Measurements from ENCODE around the gene PSMC3. TPM values are rescaled to one million over a fixed set of nuclear protein-coding genes. Genes with fewer than 3 reads are reported as not detected.

The PSMC3 gene
- total and polyA plus RNA-seq, 9 of the 15 experiments (the other 6 are each of a cell fraction or from before 2014, with no cell fraction given): 44.3 to 324 (median 240) TPM

DNA sequence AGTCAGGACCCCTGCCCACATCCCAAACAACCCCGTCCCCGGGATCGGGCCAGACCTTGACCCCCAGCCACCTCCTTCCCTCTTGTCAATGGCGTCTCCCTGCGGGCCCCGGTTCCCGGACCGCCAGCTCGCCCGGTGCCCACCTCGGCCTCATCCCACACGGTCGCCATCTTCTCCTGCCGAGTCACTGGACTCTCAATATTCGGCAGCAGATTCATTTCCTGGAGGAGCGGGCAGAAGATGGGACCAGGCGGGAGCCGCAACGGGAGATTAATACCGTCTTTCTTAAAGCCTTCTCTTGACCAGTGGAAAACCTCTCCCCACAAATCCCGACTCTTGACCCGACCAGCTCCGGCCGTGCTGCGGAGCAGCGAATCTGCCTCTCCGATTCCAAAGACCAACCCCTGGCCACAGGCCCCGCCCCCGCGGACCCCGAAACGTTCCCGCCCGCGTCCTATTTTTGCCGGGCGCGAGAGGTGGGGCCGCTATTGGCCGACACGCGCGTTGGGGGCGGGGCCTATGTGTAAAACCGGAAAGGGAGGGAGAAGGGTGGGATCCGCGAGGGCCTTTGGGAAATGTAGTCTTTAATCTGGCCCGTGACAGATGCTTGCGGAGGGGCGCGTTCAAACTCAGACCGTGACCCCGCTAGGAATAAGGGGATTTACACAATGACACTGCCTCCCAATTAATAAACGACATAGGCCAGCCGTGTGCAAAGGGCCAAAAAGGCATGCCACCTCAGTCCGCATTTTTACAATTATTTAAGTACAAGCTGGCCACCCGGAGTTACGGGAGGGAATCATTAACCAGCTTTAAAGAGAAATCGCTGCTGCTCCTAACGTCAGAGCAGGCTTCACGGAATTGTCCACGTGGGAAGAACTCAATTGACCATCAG is at the start of gene PSMC3 (continued):
- TF ChIP-seq ZNF12 (CRISPR knock-in tag; IDR thresholded peaks at IDR 0.05) (no peak; the same call in none of the 2 replicates), ZNF830 (CRISPR knock-in tag; IDR thresholded peaks at IDR 0.05) (0 out of 2 replicates have a peak, but pooled peaks have one; percentile 52), ARID1B (IDR thresholded peaks at IDR 0.05) (peak; percentile 59), TBP (optimal IDR thresholded peaks at IDR 0.05; ENCODE audit: low read depth, low read length) (peak; percentile 94), PURB (CRISPR knock-in tag; IDR thresholded peaks at IDR 0.05; ENCODE audit: low read depth) (no peak), FOXP1 (CRISPR knock-in tag; IDR thresholded peaks at IDR 0.05) (peak; percentile 69; the same call in 1 of the 2 replicates), RHOXF2B (CRISPR knock-in tag; conservative IDR thresholded peaks at IDR 0.05) (0 out of 2 replicates have a peak, but pooled peaks have one; percentile 27), HDAC1 (IDR thresholded peaks at IDR 0.05) (peak in 1 of 2 experiments; percentile 82; a peak in 2 of 4 replicates), RAD21 (CRISPR knock-in tag; conservative IDR thresholded peaks at IDR 0.05 in 1 of 2, IDR thresholded peaks at IDR 0.05 in 1 of 2) (0 out of 4 replicates have a peak, but pooled peaks of 1 of the 2 experiments have one; percentile 13), HLTF (IDR thresholded peaks at IDR 0.05) (peak; percentile 82; the same call in 1 of the 2 replicates), PML (IDR thresholded peaks at IDR 0.05; ENCODE audit: low read length) (peak; percentile 84)
- TF ChIP-seq, protein P1, sequence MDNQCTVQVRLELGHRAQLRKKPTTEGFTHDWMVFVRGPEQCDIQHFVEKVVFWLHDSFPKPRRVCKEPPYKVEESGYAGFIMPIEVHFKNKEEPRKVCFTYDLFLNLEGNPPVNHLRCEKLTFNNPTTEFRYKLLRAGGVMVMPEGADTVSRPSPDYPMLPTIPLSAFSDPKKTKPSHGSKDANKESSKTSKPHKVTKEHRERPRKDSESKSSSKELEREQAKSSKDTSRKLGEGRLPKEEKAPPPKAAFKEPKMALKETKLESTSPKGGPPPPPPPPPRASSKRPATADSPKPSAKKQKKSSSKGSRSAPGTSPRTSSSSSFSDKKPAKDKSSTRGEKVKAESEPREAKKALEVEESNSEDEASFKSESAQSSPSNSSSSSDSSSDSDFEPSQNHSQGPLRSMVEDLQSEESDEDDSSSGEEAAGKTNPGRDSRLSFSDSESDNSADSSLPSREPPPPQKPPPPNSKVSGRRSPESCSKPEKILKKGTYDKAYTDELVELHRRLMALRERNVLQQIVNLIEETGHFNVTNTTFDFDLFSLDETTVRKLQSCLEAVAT (IDR thresholded peaks at IDR 0.05): 0 out of 4 replicates have a peak, but pooled peaks of 1 of the 2 experiments have one; percentile 47
- TF ChIP-seq, protein P2, sequence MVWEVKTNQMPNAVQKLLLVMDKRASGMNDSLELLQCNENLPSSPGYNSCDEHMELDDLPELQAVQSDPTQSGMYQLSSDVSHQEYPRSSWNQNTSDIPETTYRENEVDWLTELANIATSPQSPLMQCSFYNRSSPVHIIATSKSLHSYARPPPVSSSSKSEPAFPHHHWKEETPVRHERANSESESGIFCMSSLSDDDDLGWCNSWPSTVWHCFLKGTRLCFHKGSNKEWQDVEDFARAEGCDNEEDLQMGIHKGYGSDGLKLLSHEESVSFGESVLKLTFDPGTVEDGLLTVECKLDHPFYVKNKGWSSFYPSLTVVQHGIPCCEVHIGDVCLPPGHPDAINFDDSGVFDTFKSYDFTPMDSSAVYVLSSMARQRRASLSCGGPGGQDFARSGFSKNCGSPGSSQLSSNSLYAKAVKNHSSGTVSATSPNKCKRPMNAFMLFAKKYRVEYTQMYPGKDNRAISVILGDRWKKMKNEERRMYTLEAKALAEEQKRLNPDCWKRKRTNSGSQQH (CRISPR knock-in tag; IDR thresholded peaks at IDR 0.05): peak; percentile 81; the same call in 1 of the 2 replicates
- TF ChIP-seq, protein P3, sequence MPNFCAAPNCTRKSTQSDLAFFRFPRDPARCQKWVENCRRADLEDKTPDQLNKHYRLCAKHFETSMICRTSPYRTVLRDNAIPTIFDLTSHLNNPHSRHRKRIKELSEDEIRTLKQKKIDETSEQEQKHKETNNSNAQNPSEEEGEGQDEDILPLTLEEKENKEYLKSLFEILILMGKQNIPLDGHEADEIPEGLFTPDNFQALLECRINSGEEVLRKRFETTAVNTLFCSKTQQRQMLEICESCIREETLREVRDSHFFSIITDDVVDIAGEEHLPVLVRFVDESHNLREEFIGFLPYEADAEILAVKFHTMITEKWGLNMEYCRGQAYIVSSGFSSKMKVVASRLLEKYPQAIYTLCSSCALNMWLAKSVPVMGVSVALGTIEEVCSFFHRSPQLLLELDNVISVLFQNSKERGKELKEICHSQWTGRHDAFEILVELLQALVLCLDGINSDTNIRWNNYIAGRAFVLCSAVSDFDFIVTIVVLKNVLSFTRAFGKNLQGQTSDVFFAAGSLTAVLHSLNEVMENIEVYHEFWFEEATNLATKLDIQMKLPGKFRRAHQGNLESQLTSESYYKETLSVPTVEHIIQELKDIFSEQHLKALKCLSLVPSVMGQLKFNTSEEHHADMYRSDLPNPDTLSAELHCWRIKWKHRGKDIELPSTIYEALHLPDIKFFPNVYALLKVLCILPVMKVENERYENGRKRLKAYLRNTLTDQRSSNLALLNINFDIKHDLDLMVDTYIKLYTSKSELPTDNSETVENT (CRISPR knock-in tag; IDR thresholded peaks at IDR 0.05): peak; percentile 62; the same call in 1 of the 2 replicates
- TF ChIP-seq, protein P4, sequence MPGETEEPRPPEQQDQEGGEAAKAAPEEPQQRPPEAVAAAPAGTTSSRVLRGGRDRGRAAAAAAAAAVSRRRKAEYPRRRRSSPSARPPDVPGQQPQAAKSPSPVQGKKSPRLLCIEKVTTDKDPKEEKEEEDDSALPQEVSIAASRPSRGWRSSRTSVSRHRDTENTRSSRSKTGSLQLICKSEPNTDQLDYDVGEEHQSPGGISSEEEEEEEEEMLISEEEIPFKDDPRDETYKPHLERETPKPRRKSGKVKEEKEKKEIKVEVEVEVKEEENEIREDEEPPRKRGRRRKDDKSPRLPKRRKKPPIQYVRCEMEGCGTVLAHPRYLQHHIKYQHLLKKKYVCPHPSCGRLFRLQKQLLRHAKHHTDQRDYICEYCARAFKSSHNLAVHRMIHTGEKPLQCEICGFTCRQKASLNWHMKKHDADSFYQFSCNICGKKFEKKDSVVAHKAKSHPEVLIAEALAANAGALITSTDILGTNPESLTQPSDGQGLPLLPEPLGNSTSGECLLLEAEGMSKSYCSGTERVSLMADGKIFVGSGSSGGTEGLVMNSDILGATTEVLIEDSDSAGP (CRISPR knock-in tag; IDR thresholded peaks at IDR 0.05): peak; percentile 70
- TF ChIP-seq, protein P5, sequence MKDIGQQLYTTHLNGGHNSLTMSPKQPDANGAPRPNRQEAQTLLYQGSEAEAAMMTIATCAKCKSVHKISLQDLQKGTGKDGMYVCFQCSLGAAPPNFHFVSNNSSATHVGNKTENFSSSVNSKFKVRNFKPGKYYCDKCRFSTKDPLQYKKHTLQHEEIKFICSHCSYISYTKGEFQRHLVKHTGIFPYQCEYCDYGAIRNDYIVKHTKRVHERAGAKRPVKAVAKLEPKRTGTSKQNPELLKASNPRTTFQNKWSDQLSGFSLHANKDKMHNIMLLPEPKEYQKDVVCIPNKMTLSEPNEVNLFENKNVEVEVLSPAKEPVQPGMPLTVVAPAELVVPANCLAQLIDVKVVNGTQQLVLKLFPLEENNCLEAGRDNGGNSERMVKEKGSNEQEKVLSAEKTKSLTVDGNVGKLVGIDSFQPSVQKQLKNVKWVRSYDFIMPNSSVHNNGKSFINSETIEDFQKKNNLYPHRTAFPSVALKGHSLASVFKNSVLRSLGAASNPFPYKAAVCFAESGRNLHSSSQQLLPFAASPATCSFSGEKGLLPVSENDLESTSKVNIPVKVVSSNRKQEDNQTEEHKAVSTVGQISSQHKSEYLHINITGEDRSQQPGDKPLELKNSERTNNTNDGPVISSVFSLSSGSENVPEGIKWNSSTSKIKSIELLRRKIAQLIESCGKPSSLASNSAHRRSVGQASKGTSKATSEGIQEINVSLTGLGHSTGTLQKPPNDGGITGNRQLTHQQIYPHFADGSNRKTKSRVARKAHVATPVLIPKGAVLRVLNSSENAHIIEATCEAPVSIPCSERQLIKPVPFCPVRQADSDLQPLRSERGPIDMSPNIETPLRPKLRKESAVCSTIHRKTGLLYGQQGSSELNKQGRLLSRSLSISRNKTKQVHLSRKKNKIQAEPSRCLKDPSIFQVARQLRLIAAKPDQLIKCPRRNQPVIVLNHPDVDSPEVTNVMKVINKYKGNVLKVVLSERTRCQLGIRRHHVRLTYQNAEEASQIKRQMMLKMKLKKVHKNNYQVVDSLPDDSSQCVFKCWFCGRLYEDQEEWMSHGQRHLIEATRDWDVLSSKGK (CRISPR knock-in tag; IDR thresholded peaks at IDR 0.05): no peak
